Myocyte (in vitro differentiated cells): ENCODE measurements around the gene CENPU. TPM values are rescaled to one million over a fixed set of nuclear protein-coding genes. Genes with fewer than 3 reads are reported as not detected.
"Not testable (repeated sequence)": the region's sequence is repeated elsewhere in the genome, so short reads cannot be mapped to it uniquely, and the experiment has no call there.

ENCODE experiments used
- DNase-seq: peaks from one replicate; pipeline ENCODE4 v3.0.0-alpha.2; 2012; ENCODE audit warnings: low read depth
- polyA plus RNA-seq: library from polyadenylated mRNA; unstranded; fragments of >200 nt; gene quantifications from one replicate; pipeline ENCODE4 v1.2.1, GENCODE V29; 2012; ENCODE audit warnings: missing spikeins
- total RNA-seq: library from RNA; depleted of rRNA; stranded (reverse); fragments of >200 nt; gene quantifications from 2 replicates; pipeline ENCODE4 v1.2.3, GENCODE V29; 2014

CENPU gene, protein sequence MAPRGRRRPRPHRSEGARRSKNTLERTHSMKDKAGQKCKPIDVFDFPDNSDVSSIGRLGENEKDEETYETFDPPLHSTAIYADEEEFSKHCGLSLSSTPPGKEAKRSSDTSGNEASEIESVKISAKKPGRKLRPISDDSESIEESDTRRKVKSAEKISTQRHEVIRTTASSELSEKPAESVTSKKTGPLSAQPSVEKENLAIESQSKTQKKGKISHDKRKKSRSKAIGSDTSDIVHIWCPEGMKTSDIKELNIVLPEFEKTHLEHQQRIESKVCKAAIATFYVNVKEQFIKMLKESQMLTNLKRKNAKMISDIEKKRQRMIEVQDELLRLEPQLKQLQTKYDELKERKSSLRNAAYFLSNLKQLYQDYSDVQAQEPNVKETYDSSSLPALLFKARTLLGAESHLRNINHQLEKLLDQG
- total RNA-seq: 18.1 and 18.4 TPM in 2 replicates
- polyA plus RNA-seq: 5.2 TPM

DNA sequence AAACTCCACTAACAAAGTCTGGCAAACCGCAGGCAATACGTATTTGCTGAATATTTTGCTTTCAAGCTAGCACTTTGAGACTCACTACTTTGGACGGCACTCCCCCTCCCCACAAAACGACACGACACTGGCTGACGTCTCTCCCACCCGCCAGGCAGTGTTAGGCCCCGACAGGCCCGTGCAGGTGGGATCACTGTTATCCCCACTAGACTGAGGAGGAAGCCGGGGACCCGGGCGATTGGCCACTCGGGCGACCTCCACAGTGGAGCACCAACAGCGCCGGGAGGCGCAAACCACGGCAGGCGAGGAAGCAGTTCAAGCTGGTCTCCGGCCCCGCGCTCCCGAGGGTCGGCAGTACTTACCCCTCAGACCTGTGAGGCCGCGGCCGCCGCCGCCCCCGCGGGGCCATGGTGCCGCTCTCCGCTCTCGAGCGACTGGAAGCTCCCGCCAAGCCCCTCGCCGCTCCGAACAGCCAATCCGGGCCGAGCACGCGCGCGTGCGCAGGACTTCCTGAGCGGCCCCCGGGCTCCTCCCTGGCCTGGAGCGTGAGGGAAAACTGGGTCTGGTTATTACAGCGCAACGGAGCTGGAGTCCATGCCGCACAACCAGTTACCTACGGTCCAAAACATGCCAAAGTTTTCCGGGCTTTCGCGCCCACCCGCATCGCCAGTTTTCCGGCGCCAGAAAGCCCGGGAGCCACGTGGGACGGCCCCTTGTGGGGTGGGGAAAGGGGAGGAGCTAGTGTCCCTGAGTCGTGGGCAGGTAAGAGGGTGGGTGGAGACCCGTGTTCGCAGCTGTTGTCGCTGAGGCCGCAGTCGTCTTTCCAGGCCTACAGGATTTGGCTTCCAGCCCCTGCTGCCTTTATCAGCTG is at the start of gene CENPU:
Gene CENPU, minus strand, starts transcription at position 443 of the 871 bp plus-strand sequence. Its CDS starts 34 bp downstream, at position 409.
- DNase-seq: peak; percentile 100

DNA sequence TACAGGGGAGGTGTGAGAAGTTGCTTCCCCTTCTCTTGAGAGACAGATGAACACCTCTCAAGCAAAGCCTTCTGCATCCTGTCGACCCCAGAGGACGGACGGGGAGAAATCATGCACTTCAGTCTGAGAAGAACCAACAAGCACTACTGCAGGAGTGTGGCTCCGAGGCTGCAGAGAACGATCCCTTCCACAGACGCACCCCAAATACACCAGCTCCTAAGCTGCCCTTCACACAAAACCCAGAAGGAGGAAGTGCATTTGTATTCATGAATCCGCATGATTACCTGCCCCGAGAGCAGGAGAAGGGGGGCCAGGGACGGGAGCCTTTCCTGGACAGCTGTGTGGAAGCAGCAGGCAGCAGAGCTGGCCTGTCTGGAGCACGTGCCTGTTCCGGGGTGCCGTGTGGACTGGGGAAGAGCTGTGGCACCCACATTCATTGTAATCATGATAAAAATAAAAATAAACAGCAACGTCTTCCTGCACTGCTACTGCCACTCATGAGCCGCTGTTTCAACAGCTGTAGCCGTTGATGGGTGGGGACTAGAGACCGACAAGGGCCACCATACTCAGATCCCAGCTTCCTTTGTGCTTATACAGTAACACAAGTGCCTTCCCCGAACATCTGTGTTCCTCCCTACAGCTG is 49.0 kb upstream of the CENPU start:
- no peak for DNase-seq

GRCh38 chr4:184779160-184779559 is 45.3 kb upstream of the CENPU start:
- DNase-seq: not testable (repeated sequence)

GRCh38 chr4:184778325-184778724 is 44.4 kb upstream of the CENPU start:
- DNase-seq: no peak

- DNase-seq: no peak
These were observed 42.9 kb upstream of the CENPU start for GRCh38 chr4:184776821-184777220.

- no peak for DNase-seq
These were observed 42.1 kb upstream of the CENPU start for GRCh38 chr4:184775854-184776555.

DNA sequence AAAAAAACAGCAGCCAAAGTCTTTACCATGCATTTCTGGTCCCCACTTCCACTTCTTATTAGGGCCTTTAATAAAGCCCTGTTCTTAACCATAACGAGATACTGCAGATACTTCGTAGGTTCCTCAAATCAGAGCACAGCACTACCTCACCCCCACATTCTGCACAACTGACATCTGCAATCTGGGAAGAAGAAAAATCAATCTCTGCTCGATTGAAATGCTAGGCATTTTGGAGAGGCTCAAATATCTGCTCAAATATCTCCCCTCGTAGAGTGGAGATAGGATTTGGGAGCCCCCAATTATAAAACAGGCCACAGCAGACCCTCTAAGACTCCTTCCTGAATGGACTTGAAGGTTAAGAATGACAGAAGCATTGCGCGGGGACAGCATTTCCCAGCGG is 40.3 kb upstream of the CENPU start:
- DNase-seq: no peak

DNA sequence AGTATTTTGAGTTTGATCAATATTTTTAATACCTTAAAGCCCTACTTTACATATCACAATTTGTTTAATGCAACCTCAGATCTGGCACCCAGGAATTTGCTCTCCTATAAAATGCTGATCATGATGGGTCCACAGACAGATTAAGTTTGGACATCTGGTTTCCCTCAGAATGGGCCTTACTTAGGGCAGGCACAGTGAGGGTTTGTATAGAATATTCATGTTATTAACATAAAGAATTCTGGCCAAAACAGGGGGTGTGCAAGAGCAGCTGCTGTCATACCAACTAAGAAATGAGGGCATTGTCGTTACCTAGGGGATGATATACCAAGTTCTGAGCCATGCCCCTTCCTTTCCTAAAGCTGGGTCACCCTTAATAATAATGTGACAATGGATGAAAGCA is 37.5 kb upstream of the CENPU start:
- no peak for DNase-seq

GRCh38 chr4:184769141-184769765 is 35.4 kb upstream of the CENPU start:
- DNase-seq: no peak

- no peak for DNase-seq
These were observed 34.4 kb upstream of the CENPU start for GRCh38 chr4:184768296-184768695.

- no peak for DNase-seq
These were observed 32.5 kb upstream of the CENPU start for GRCh38 chr4:184766446-184766845.

DNA sequence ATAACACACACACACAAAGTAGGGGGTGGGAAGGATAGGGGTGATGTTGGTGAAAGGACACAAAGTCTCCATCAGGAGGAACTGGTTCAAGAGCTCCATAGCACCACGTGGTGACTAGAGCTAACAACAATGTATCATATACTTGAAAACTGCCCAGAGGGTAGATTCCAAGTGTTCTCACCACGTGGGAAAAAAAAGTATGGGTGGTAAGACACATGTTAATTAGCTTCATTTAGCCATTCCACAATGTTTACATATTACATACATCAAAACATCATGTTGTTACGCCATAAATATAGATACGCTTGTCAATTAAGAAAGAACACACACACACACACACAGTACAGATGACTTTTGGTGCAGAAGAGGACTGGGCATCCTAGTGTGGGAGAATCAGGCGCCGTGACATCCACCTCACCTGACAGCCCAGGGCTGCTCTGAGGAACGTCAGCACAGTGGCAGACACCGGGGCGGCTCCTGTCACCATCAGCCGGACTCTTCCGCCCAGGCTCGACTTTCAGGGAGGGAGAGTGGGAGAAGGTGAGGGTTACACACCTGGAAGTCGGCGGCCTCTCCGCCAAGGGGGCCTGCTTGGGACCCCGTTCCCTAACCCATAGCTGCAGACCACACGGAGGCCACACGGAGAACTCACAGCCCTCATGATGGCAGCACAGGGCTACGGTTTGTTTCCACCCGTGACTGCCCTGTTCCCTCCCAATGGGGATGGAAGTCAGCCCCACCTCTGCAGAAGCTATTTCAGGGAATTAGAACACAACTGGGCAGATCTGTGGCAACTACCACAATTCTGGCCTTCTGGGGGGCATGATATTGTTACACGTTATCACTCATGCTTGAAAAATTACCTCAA is 31.8 kb upstream of the CENPU start:
- no peak for DNase-seq

GRCh38 chr4:184764601-184765000 is 30.7 kb upstream of the CENPU start:
- no peak for DNase-seq

- DNase-seq: no peak
These were observed 29.4 kb upstream of the CENPU start for GRCh38 chr4:184763150-184763780.

GRCh38 chr4:184762100-184762499 is 28.2 kb upstream of the CENPU start:
- no peak for DNase-seq

DNA sequence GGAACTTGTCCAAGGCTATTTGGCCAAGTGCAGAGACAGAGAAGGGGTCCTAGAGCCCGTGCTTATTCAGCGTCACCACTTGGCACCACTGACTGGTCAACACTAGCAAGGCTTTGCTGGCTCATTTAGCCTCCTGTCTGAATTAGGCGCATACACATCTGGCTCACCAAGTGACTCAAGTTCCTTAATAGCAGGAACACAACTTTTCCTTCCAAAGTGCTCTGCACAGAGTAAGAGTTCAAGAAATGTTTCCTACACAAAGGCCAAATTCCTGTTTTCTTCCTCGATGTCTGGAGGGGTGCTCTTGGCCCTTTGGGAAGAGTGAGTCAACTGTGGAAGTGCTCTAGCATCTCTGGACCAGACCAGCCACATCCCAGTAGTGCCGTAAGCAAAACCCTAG is 26.8 kb upstream of the CENPU start:
- DNase-seq: no peak

DNA sequence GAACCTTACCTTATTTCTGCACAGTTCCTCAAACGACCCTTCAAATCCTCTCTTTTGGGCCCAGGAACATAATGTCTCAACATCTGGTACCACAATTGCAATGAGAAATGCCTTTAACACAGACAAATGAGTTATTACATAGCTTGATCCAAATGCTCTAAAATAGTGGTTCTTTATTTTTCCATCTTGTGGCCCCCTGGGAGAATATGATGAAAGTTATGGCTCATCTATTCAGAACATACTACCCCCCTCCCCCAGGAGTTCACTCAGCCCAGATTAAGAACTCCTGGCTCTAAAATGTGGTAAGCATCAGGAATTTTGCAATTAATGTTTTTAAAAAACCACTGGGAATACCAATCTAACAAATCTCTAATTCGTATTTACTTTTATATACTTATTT is 23.9 kb upstream of the CENPU start:
- DNase-seq: peak; percentile 13

GRCh38 chr4:184756399-184756798 is 22.5 kb upstream of the CENPU start:
- DNase-seq: peak; percentile 93

- DNase-seq: peak; percentile 94
These were observed 21.4 kb upstream of the CENPU start for GRCh38 chr4:184755278-184755677.
